GM12878 (cell line): ENCODE measurements around the gene PRRG4.

Experiments
- CEBPB ChIP-seq, 2 experiments: fragments of 150-350 bp in 1 of 2; IDR thresholded peaks; 2 replicates each; pipeline ENCODE4 v1.6.1; 2012 to 2014; ENCODE audit warnings: low read depth in 2 of 2, low read length in 2 of 2, borderline replicate concordance in 1 of 2, inconsistent platforms in 1 of 2
- ESRRA ChIP-seq: IDR thresholded peaks from 2 replicates; pipeline ENCODE4 v1.6.1; 2012; ENCODE audit warnings: mild to moderate bottlenecking, low read length, improper control_type of control experiment
- KAT2A ChIP-seq: conservative IDR thresholded peaks from 2 replicates; pipeline ENCODE4 v1.6.1; 2011; ENCODE audit warnings: low read depth, low read length; ENCODE audit not compliant: control insufficient read depth
- KDM1A ChIP-seq: fragments of 200-600 bp; sonication (generic); IDR thresholded peaks from 2 replicates; pipeline ENCODE4 v1.6.1; 2016; ENCODE audit warnings: borderline replicate concordance
- NRF1 ChIP-seq: conservative IDR thresholded peaks from 2 replicates; pipeline ENCODE4 v1.6.1; 2011; ENCODE audit warnings: mild to moderate bottlenecking, low read depth, low read length, improper control_type of control experiment
- PML ChIP-seq: IDR thresholded peaks from 2 replicates; pipeline ENCODE4 v1.6.1; 2012; ENCODE audit warnings: low read length, inconsistent platforms
- POLR2A ChIP-seq: IDR thresholded peaks from 2 replicates; pipeline ENCODE4 v1.6.1; 2011; ENCODE audit warnings: low read depth, mild to moderate bottlenecking, low read length
- ZNF622 ChIP-seq: fragments of 450-650 bp; IDR thresholded peaks from 2 replicates; pipeline ENCODE4 v1.6.1; 2017; ENCODE audit warnings: mild to moderate bottlenecking, inconsistent platforms
- TF ChIP-seq, protein P1 (sequence below), 3 experiments: IDR thresholded peaks in 2 of 3; conservative IDR thresholded peaks in 1 of 3; 2 replicates each; pipeline ENCODE4 v1.5.1; 2011; ENCODE audit warnings: low read depth in 3 of 3, low read length in 3 of 3, mild to moderate bottlenecking in 3 of 3, control low read depth in 2 of 3, moderate library complexity in 2 of 3, inconsistent platforms in 1 of 3, mixed read lengths in 1 of 3; ENCODE audit not compliant: control insufficient read depth in 2 of 3, insufficient read depth in 1 of 3; ENCODE audit errors: extremely low read depth in 1 of 3
- TF ChIP-seq, protein P2 (sequence below): IDR thresholded peaks from 2 replicates; pipeline ENCODE4 v1.6.1; 2011; ENCODE audit warnings: mild to moderate bottlenecking, low read depth, low read length, moderate library complexity; ENCODE audit not compliant: insufficient replicate concordance
- TF ChIP-seq, protein P3 (sequence below): fragments of 450-650 bp; IDR thresholded peaks from 2 replicates; pipeline ENCODE4 v1.6.1; 2016; ENCODE audit warnings: mild to moderate bottlenecking
- TF ChIP-seq, protein P4 (sequence below): IDR thresholded peaks from 2 replicates; pipeline ENCODE4 v1.6.1; 2011; ENCODE audit warnings: low read depth, mild to moderate bottlenecking, low read length, moderate library complexity, borderline replicate concordance; ENCODE audit errors: extremely low read depth

DNA sequence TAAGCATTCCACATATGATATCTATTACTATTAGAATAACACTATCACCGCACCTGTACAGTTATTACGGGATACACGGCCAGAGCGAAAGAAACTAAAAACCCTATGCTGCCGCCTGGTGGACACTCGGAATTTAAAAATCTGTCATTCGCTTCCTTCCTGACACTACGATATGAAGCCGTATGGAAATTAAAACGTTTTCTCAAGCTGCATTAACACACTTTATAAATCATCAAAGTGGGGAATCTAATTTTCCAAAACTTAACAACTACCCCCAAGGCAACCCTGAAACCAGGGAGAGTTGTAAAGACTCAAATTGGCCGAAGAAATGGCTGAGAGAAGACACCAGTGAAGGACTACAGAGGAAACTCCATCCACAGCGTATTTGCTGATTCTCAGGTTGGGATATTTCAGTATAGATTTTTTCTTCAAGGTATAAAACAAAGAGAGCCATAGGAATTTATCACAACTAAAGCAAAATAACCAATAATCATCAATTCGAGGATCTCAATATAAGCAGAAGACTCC lies 36.7 kb upstream of the PRRG4 start:
- TF ChIP-seq, protein P1, sequence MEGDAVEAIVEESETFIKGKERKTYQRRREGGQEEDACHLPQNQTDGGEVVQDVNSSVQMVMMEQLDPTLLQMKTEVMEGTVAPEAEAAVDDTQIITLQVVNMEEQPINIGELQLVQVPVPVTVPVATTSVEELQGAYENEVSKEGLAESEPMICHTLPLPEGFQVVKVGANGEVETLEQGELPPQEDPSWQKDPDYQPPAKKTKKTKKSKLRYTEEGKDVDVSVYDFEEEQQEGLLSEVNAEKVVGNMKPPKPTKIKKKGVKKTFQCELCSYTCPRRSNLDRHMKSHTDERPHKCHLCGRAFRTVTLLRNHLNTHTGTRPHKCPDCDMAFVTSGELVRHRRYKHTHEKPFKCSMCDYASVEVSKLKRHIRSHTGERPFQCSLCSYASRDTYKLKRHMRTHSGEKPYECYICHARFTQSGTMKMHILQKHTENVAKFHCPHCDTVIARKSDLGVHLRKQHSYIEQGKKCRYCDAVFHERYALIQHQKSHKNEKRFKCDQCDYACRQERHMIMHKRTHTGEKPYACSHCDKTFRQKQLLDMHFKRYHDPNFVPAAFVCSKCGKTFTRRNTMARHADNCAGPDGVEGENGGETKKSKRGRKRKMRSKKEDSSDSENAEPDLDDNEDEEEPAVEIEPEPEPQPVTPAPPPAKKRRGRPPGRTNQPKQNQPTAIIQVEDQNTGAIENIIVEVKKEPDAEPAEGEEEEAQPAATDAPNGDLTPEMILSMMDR (IDR thresholded peaks at IDR 0.05 in 2 of 3, conservative IDR thresholded peaks at IDR 0.05 in 1 of 3; ENCODE audit: control insufficient read depth in 2 of 3, extremely low read depth in 1 of 3, insufficient read depth in 1 of 3, low read depth in 3 of 3, low read length in 3 of 3): peak; percentile 68 to 81 (median 80)
- TF ChIP-seq POLR2A (no peak), KDM1A (no peak), NRF1 (no peak), PML (no peak), KAT2A (no peak), ZNF622 (no peak), ESRRA (no peak), CEBPB (IDR thresholded peaks at IDR 0.05; ENCODE audit: borderline replicate concordance in 1 of 2, low read depth in 2 of 2, low read length in 2 of 2) (no peak)
- TF ChIP-seq, protein P2, sequence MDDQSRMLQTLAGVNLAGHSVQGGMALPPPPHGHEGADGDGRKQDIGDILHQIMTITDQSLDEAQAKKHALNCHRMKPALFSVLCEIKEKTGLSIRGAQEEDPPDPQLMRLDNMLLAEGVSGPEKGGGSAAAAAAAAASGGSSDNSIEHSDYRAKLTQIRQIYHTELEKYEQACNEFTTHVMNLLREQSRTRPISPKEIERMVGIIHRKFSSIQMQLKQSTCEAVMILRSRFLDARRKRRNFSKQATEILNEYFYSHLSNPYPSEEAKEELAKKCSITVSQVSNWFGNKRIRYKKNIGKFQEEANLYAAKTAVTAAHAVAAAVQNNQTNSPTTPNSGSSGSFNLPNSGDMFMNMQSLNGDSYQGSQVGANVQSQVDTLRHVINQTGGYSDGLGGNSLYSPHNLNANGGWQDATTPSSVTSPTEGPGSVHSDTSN: no peak
- TF ChIP-seq, protein P3, sequence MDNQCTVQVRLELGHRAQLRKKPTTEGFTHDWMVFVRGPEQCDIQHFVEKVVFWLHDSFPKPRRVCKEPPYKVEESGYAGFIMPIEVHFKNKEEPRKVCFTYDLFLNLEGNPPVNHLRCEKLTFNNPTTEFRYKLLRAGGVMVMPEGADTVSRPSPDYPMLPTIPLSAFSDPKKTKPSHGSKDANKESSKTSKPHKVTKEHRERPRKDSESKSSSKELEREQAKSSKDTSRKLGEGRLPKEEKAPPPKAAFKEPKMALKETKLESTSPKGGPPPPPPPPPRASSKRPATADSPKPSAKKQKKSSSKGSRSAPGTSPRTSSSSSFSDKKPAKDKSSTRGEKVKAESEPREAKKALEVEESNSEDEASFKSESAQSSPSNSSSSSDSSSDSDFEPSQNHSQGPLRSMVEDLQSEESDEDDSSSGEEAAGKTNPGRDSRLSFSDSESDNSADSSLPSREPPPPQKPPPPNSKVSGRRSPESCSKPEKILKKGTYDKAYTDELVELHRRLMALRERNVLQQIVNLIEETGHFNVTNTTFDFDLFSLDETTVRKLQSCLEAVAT: no peak
- TF ChIP-seq, protein P4, sequence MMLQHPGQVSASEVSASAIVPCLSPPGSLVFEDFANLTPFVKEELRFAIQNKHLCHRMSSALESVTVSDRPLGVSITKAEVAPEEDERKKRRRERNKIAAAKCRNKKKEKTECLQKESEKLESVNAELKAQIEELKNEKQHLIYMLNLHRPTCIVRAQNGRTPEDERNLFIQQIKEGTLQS: no peak
